OCI-LY7 (cell line): Measurements from ENCODE around the gene IPO4. TPM values are rescaled to one million over a fixed set of nuclear protein-coding genes. Genes with fewer than 3 reads are reported as not detected.

Experiments used
- BruUV-seq: library from RNA; stranded (reverse); fragments of 400-500 nt; replicated peaks from 2 replicates; lab custom pipeline; 2021; lab: Mats Ljungman, UMichigan
- CTCF ChIA-PET: fragments of 300-600 bp; sonication (Branson Sonifier 250); formaldehyde crosslinking; loops from one replicate; lab custom pipeline; 2022; ENCODE audit warnings: antibody characterized with exemption; ENCODE audit not compliant: unreplicated experiment; lab: Charles Lee
- POLR2A ChIA-PET: fragments of 300-600 bp; sonication (Branson Sonifier 250); formaldehyde crosslinking; loops from one replicate; lab custom pipeline; 2022; ENCODE audit warnings: antibody characterized with exemption; lab: Charles Lee
- DNase-seq: peaks from one replicate; pipeline ENCODE4 v3.0.0-alpha.2; 2015; ENCODE audit warnings: low spot score
- H2AFZ ChIP-seq: fragments of 200-600 bp; sonication (generic), shearing (Covaris generic); 2 replicates; pipeline ENCODE4 v1.6.1; 2014; ENCODE audit warnings: mild to moderate bottlenecking, antibody characterized with exemption, low read length, moderate library complexity
- H3K27ac ChIP-seq: fragments of 200-600 bp; sonication (generic); 2 replicates; pipeline ENCODE4 v1.5.1; 2014; ENCODE audit warnings: mixed run types, low read depth, mild to moderate bottlenecking, moderate library complexity, low read length, inconsistent platforms; ENCODE audit not compliant: poor library complexity, severe bottlenecking
- H3K36me3 ChIP-seq: fragments of 200-600 bp; sonication (generic); 2 replicates; pipeline ENCODE4 v1.6.1; 2014; ENCODE audit warnings: mild to moderate bottlenecking, antibody characterized with exemption, low read length, moderate library complexity, mixed read lengths; ENCODE audit not compliant: insufficient read depth
- H3K4me1 ChIP-seq: fragments of 200-600 bp; sonication (generic); 2 replicates; pipeline ENCODE4 v1.5.1; 2014; ENCODE audit warnings: mild to moderate bottlenecking, low read length; ENCODE audit not compliant: insufficient read depth, poor library complexity, severe bottlenecking
- H3K4me2 ChIP-seq: fragments of 200-600 bp; sonication (generic); 2 replicates; pipeline ENCODE4 v1.6.1; 2014; ENCODE audit warnings: mild to moderate bottlenecking, low read length
- H3K4me3 ChIP-seq: fragments of 200-600 bp; sonication (generic); 2 replicates; pipeline ENCODE4 v1.5.1; 2014; ENCODE audit warnings: mild to moderate bottlenecking, low read depth, low read length; ENCODE audit not compliant: poor library complexity, severe bottlenecking
- H3K79me2 ChIP-seq: fragments of 200-600 bp; sonication (generic); 2 replicates; pipeline ENCODE4 v1.6.1; 2016; ENCODE audit warnings: low read depth, mild to moderate bottlenecking, low read length, moderate library complexity, mixed read lengths; ENCODE audit not compliant: insufficient read depth
- H3K9me2 ChIP-seq: fragments of 200-600 bp; sonication (generic); 2 replicates; pipeline ENCODE4 v1.6.1; 2016; ENCODE audit warnings: mild to moderate bottlenecking, low read length, mixed read lengths; ENCODE audit not compliant: insufficient read depth
- H3K9me3 ChIP-seq: fragments of 200-600 bp; sonication (generic); 2 replicates; pipeline ENCODE4 v1.6.1; 2014; ENCODE audit warnings: mild to moderate bottlenecking, mixed run types, low read length, mixed read lengths
- H4K20me1 ChIP-seq: fragments of 200-600 bp; sonication (generic); 2 replicates; pipeline ENCODE4 v1.6.1; 2014; ENCODE audit warnings: mild to moderate bottlenecking, antibody characterized with exemption, low read length, moderate library complexity, mixed read lengths; ENCODE audit not compliant: insufficient read depth
- EZH2phosphoT487 ChIP-seq: fragments of 200-600 bp; sonication (generic); IDR thresholded peaks from 2 replicates; pipeline ENCODE4 v1.6.1; 2018; ENCODE audit warnings: low read depth, borderline replicate concordance, mild to moderate bottlenecking, mixed run types, antibody characterized with exemption, low read length, moderate library complexity, mixed read lengths
- intact Hi-C: fragments of 100-400 bp; cut with micrococcal nuclease; formaldehyde crosslinking; loops from one replicate; pipeline ENCODE4 v1.10.0; 2022; ENCODE audit not compliant: unreplicated experiment
- total RNA-seq, 2 experiments: library from RNA; depleted of rRNA in 1 of 2; stranded (reverse); fragments of >200 nt in 1 of 2; shearing (Covaris generic) in 1 of 2; gene quantifications; 2 replicates each; pipeline ENCODE4 v1.2.3, GENCODE V29; 2014 to 2022
- TF ChIP-seq, protein P1 (sequence below): fragments of 200-600 bp; sonication (generic); conservative IDR thresholded peaks from 2 replicates; pipeline ENCODE4 v1.5.1; 2014; ENCODE audit warnings: mild to moderate bottlenecking, antibody characterized with exemption, low read length, moderate library complexity, mixed read lengths

Gene IPO4
- total RNA-seq, 2 experiments from 2014 or later = 53.1 to 59.2 TPM

DNA sequence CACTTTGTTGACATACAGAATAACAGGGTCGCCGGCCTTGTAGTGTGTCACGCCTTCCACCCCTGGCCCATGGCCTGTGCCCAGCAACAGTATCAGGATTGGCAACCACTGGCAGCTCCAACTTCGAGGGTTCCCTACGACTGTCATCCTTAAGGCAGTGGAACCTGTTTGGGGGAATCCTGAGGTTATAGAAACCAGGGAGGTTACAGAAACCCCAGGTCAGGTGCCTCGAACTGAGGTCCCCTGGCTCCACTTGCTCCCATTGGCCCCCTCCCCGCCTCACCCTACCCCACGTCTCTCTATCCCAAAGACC is 6.2 kb upstream of the IPO4 start:
- H3K79me2 ChIP-seq = peaks cover 17% of the 10 kb centered on the region; the same call in 1 of the 2 replicates
- H2AFZ ChIP-seq = peak overlapping the region; percentile 32; the same call in 1 of the 2 replicates
- H3K9me3 ChIP-seq = no peaks in the 10 kb centered on the region
- ChIA-PET POLR2A (interaction anchor here (0.5 to 2.3 kb wide), 7 partner anchors 24 to 85 kb away, joined by 4 to 8 read pairs (median 6); partner anchors contain the start of genes DCAF11, EMC9, NRL and PSME1), CTCF (no interaction called here)
- BruUV-seq = no TSS peak
- peaks cover 26% of the 10 kb centered on the region for H3K4me1 ChIP-seq
- H4K20me1 ChIP-seq = no peaks in the 10 kb centered on the region
- H3K4me2 ChIP-seq = peak overlapping the region; percentile 91
- intact Hi-C loops = loop anchor here (5.0 kb wide), 1 partner anchor 172 kb away; the partner anchor contains the start of gene NFATC4
- H3K36me3 ChIP-seq = peaks cover 39% of the 10 kb centered on the region
- H3K27ac ChIP-seq = peak overlapping the region; percentile 86
- no peak for DNase-seq
- peak overlapping the region; percentile 75 for H3K4me3 ChIP-seq
- H3K9me2 ChIP-seq = no peaks in the 10 kb centered on the region
- TF ChIP-seq, protein P1, sequence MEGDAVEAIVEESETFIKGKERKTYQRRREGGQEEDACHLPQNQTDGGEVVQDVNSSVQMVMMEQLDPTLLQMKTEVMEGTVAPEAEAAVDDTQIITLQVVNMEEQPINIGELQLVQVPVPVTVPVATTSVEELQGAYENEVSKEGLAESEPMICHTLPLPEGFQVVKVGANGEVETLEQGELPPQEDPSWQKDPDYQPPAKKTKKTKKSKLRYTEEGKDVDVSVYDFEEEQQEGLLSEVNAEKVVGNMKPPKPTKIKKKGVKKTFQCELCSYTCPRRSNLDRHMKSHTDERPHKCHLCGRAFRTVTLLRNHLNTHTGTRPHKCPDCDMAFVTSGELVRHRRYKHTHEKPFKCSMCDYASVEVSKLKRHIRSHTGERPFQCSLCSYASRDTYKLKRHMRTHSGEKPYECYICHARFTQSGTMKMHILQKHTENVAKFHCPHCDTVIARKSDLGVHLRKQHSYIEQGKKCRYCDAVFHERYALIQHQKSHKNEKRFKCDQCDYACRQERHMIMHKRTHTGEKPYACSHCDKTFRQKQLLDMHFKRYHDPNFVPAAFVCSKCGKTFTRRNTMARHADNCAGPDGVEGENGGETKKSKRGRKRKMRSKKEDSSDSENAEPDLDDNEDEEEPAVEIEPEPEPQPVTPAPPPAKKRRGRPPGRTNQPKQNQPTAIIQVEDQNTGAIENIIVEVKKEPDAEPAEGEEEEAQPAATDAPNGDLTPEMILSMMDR = no peak
- no peak for TF ChIP-seq EZH2phosphoT487

DNA sequence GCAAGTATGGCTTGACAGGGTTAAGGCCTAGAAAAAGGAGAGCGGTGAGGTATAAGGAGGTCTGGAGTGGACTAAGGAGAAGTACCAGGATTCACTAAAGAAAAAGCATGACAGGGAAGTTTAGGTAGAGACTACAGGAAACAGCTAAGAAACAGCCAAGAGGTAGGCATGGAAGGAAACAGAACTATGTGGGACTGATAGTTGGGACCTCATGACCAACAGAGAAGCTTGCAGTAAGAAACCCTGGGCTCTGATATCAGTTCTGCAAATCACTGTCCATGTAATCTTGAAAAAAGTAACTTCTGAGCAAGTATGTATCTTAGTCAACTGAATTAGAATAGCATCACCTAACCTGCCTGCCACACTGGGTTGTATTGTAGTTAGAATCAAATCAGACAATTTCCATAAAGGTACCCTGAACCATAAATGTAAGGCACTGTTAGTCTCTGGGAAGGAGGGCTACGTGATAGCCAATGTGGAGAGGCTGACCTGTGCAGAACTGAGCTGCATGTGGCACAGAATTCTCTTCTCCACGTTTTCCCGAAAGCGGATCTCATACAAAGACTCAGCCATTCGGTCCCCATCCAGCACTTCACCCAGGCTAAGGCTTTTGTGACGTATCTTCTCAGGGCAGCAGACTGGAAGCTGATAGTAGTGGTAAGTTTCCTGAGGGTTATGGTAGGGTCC is 5.7 kb upstream of the IPO4 start:
- TSS peak; percentile 29 for BruUV-seq
- H3K27ac ChIP-seq = peak overlapping the region; percentile 86
- TF ChIP-seq, protein P1 = no peak
- TF ChIP-seq EZH2phosphoT487 = no peak
- peak overlapping the region; percentile 91 for H3K4me2 ChIP-seq
- CTCF ChIA-PET = no interaction called here
- peak overlapping the region; percentile 32; the same call in 1 of the 2 replicates for H2AFZ ChIP-seq
- H3K79me2 ChIP-seq = peaks cover 17% of the 10 kb centered on the region; the same call in 1 of the 2 replicates
- H4K20me1 ChIP-seq = no peaks in the 10 kb centered on the region
- H3K36me3 ChIP-seq = peaks cover 36% of the 10 kb centered on the region
- H3K4me3 ChIP-seq = peak overlapping the region; percentile 75
- H3K9me3 ChIP-seq = no peaks in the 10 kb centered on the region
- peaks cover 27% of the 10 kb centered on the region for H3K4me1 ChIP-seq
- H3K9me2 ChIP-seq = no peaks in the 10 kb centered on the region
- no peak for DNase-seq
- POLR2A ChIA-PET = interaction anchor here (0.5 to 2.3 kb wide), 6 partner anchors 24 to 84 kb away, joined by 4 to 8 read pairs (median 6); partner anchors contain the start of genes DCAF11, NRL, PSME1 and PSME2
- intact Hi-C loops = no loop called here

DNA sequence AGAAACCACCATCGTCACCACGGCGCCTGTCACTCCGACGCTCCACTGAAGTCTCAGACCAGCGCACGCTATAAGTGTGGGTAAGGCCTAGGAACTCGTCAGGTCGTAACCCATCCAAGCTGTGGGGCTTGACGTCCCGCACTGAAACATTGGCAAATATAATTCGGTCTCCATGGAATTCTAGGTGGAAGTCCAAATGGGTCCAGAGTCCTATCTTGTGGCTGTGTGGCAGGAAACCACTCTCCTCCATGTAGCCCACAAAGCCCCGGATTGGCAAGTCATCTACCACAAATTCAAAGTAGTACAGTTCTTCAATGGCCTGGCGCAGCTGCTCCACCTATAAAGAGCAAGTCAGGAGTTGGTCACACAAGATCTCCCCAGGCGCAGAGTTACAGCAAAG is 4.3 kb upstream of the IPO4 start:
- BruUV-seq = no TSS peak
- Histone ChIP-seq H4K20me1 (no peaks in the 10 kb centered on the region), H3K4me1 (peaks cover 35% of the 10 kb centered on the region), H3K36me3 (peaks cover 26% of the 10 kb centered on the region), H2AFZ (no peak overlapping the region), H3K27ac (no peak overlapping the region), H3K79me2 (peaks cover 16% of the 10 kb centered on the region; the same call in 1 of the 2 replicates), H3K4me2 (no peak overlapping the region), H3K9me2 (no peaks in the 10 kb centered on the region), H3K9me3 (no peaks in the 10 kb centered on the region), H3K4me3 (no peak overlapping the region)
- no peak for TF ChIP-seq EZH2phosphoT487
- TF ChIP-seq, protein P1 = no peak
- DNase-seq = no peak
- intact Hi-C loops = no loop called here
- CTCF ChIA-PET = no interaction called here
- POLR2A ChIA-PET = no interaction called here
